Body of pancreas (tissue), 4 donors: ENCODE measurements around the gene CD22. TPM values are rescaled to one million over a fixed set of nuclear protein-coding genes. Genes with fewer than 3 reads are reported as not detected.

ENCODE experiments used
- ATAC-seq: fragments of 150-250 bp; one replicate; pipeline ENCODE4 v1.9.1; 2016
- DNase-seq, 4 donors: peaks; one replicate each; pipeline ENCODE4 v3.0.0-alpha.2; 2019
- H3K27ac ChIP-seq, 4 donors: fragments of 200-600 bp; sonication (generic); 1 replicate in 3 of 4; 2 replicates in 1 of 4; pipeline versions ENCODE4 v1.5.1 to v1.6.1; 2016 to 2019; ENCODE audit warnings: mild to moderate bottlenecking in 1 of 4, mixed read lengths in 1 of 4, moderate library complexity in 1 of 4
- H3K27me3 ChIP-seq, 2 donors: fragments of 200-600 bp; sonication (generic); one replicate each; pipeline ENCODE4 v1.6.0; 2016; ENCODE audit warnings: mild to moderate bottlenecking in 1 of 2
- H3K36me3 ChIP-seq, 2 donors: fragments of 200-600 bp; sonication (generic); replicated peaks in 1 of 2; 2 replicates each; pipeline ENCODE4 v1.5.1; 2016; ENCODE audit warnings: low read depth in 2 of 2; ENCODE audit not compliant: insufficient read depth in 1 of 2
- H3K4me1 ChIP-seq: fragments of 200-600 bp; sonication (generic); one replicate; pipeline ENCODE4 v1.6.0; 2016
- H3K4me3 ChIP-seq, 2 donors: fragments of 200-600 bp; sonication (generic); 1 replicate in 1 of 2; 2 replicates in 1 of 2; pipeline ENCODE4 v1.5.1; 2016 to 2019
- H3K9me3 ChIP-seq, 3 donors: fragments of 200-600 bp; sonication (generic); 1 replicate in 2 of 3; 2 replicates in 1 of 3; pipeline ENCODE4 v1.5.1; 2016
- POLR2A ChIP-seq, 3 donors: fragments of 450-650 bp; IDR thresholded peaks; one replicate each; pipeline ENCODE4 v1.6.1; 2016; ENCODE audit warnings: antibody characterized with exemption in 3 of 3, mild to moderate bottlenecking in 2 of 3
- WGBS, 2 donors: methylation state at CpG; one replicate each; pipeline ENCODE4 v1.1.5; 2017; 5-methylcytosine and 5-hydroxymethylcytosine counted together
- intact Hi-C: fragments of 100-400 bp; cut with DNase I; formaldehyde crosslinking; loops from one replicate; pipeline ENCODE4 v1.15.1; 2023
- total RNA-seq, 2 donors: library from RNA; depleted of rRNA; stranded (reverse); fragments of >200 nt; gene quantifications; one replicate each; pipeline ENCODE4 v1.1.0, GENCODE V29; 2016
- TF ChIP-seq, protein P1 (sequence below), 7 experiments: fragments of 450-650 bp in 4 of 7; fragments of 200-600 bp in 3 of 7; sonication (generic) in 3 of 7; IDR thresholded peaks; one replicate each; pipeline ENCODE4 v1.5.1; 2016 to 2019; ENCODE audit warnings: antibody characterized with exemption in 7 of 7

Gene CD22
- total RNA-seq, 2 donors from 2014 or later, result 0.52 to 3.0 TPM

DNA sequence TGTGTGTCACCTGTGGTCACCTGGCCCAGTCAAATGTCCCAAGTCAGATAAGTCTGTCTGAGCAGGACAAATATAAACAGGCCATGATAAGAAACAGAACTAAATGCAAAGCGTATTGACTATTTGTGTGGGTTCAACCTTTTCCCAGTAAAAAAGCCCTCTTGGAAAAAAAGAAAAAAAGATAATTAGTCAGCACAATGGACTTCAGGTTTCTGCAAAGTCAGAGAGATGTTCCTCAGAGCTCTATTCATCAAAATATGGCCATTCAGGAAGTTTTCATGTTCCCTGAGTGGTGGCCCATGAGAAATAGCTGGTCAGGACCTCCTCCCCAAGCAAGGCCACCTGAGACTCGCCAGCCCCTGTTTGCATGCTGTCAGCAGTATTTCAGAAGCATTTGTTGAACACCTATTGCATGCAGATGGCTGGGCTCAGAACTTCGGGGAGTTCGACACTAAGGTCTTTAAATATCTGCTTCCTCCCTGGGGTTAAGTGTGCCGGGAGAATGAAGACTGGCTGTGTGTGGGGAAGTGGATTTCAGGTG lies 32.0 kb downstream of the CD22 start:
- WGBS, 2 donors, result 14 to 24% methylated on average over 3 to 5 of the region's 5 CpGs
- Histone ChIP-seq H3K27ac (no peak overlapping the region), H3K4me3 (no peak overlapping the region), H3K27me3 (no peaks in the 10 kb centered on the region), H3K4me1 (peaks cover 24% of the 10 kb centered on the region), H3K36me3 (no peaks in the 10 kb centered on the region), H3K9me3 (no peaks in the 10 kb centered on the region)
- intact Hi-C loops, result no loop called here
- DNase-seq (peak in 1 of 4 donors; percentile 36), ATAC-seq (peak; percentile 43)
- no peak for TF ChIP-seq POLR2A (IDR thresholded peaks at IDR 0.05)
- TF ChIP-seq, protein P1, sequence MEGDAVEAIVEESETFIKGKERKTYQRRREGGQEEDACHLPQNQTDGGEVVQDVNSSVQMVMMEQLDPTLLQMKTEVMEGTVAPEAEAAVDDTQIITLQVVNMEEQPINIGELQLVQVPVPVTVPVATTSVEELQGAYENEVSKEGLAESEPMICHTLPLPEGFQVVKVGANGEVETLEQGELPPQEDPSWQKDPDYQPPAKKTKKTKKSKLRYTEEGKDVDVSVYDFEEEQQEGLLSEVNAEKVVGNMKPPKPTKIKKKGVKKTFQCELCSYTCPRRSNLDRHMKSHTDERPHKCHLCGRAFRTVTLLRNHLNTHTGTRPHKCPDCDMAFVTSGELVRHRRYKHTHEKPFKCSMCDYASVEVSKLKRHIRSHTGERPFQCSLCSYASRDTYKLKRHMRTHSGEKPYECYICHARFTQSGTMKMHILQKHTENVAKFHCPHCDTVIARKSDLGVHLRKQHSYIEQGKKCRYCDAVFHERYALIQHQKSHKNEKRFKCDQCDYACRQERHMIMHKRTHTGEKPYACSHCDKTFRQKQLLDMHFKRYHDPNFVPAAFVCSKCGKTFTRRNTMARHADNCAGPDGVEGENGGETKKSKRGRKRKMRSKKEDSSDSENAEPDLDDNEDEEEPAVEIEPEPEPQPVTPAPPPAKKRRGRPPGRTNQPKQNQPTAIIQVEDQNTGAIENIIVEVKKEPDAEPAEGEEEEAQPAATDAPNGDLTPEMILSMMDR (IDR thresholded peaks at IDR 0.05), result no peak

DNA sequence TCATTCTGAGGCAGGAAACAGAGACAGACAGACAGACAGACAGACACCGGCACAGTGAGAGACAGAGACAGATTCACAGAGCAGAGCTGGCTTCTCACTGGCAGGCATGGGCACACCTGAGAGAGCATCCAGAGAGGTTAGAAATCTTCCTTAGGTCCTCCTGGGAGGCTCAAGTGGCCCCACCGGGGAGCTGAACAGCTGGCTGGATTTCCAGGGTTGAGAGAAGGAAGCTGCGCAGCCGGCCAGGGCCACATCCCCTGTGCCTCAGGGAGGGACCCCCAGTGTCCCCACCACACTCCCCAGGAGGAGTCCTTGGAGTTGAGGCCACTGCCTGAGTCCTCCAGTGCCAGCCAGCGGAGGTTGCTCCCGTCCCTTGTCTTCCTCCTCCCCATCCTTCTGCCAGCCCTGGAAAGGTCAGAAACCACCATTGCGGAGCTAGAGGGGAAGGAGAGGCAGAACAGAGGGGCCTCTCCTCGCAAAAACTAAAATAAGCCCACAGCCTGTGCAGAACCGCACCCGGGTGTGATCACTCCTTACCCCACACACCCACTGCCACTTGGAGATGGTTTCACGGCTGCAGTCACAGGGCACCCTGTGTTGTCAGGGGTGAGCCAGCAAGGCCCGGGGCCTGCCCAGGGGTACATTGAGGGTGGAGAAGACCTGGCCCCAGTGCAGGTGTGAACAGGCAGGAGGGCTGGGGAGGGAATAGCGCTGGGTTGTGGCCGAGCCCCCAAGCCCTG lies 33.4 kb downstream of the CD22 start:
- H3K4me1 ChIP-seq, result peaks cover 22% of the 10 kb centered on the region
- DNase-seq, result no peak
- H3K27ac ChIP-seq, result no peak overlapping the region
- no peak for ATAC-seq
- no peaks in the 10 kb centered on the region for H3K36me3 ChIP-seq
- no peaks in the 10 kb centered on the region for H3K27me3 ChIP-seq
- no peaks in the 10 kb centered on the region for H3K9me3 ChIP-seq
- intact Hi-C loops, result no loop called here
- no peak overlapping the region for H3K4me3 ChIP-seq
- TF ChIP-seq, protein P1 (IDR thresholded peaks at IDR 0.05), result no peak
- TF ChIP-seq POLR2A (IDR thresholded peaks at IDR 0.05), result no peak
- WGBS, 2 donors, result 59 to 100% methylated on average over 2 to 6 of the region's 14 CpGs

DNA sequence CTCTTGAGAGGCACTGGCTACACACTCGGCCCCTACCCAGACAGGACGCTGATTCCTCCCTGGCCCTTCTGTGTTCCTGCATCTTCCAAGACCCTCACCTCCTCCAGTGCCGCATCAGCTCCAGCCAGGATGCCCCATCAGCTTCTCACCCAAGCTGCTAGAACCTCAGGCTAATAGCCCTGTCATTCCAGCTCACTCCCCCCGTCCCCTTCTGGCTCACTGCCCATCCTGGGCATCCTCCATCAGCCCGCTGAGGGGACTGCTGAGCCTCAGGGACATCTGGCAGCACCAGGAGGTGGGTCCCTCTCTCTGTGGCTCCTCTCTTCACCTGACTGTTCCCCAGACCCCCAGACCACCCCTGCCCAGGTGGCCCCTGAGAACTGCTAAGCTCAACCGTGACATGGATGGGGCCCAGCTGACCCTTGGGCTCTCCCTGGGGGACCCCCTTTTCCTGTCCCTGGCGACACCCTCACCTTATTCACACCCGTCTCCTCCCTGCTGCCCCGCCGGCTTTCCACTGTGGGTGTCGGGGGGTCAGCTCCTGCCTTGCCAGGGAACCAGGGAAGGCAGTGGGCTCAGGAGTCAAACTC lies 34.1 kb downstream of the CD22 start:
- H3K36me3 ChIP-seq, result no peaks in the 10 kb centered on the region
- H3K27ac ChIP-seq, result no peak overlapping the region
- ATAC-seq (no peak), DNase-seq (no peak)
- WGBS, 2 donors, result 80 to 85% methylated on average over 1 to 8 of the region's 11 CpGs
- H3K4me3 ChIP-seq, result no peak overlapping the region
- intact Hi-C loops, result no loop called here
- no peaks in the 10 kb centered on the region for H3K9me3 ChIP-seq
- TF ChIP-seq, protein P1 (IDR thresholded peaks at IDR 0.05), result no peak
- TF ChIP-seq POLR2A (IDR thresholded peaks at IDR 0.05), result no peak
- no peaks in the 10 kb centered on the region for H3K27me3 ChIP-seq
- peaks cover 16% of the 10 kb centered on the region for H3K4me1 ChIP-seq

DNA sequence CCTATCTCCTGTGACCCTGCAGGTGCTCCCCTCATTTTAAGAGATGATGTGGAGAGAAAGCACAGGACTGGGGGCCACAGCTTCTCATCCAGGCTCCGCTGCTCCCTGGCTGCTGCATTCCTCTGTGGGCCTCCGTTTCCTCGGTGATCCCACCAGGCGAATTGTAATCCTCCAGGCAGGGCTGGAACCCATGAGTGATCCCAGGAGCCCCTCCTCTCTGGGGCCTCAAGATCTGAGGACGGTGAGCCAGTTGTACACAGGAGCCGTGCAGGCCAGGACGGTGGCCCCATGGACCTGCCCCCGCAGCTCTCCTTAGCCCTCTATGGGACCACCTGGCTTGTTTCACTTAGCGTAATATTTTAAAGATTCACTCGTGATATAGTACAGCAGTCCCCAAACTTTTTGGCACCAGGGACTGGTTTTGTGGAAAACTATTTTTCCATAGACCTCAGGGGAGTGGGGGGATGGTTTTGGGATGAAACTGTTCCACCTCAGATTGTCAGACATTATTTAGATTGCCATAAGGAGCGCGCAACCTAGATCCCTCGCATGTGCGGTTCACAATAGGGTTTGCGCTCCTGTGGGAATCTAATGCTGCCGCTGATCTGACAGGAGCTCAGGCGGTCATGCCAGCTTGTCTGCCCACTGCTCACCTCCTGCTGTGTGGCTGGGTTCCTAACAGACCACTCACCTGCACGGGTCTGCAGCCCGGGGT lies 34.9 kb downstream of the CD22 start:
- Histone ChIP-seq H3K27me3 (no peaks in the 10 kb centered on the region), H3K27ac (no peak overlapping the region), H3K9me3 (no peaks in the 10 kb centered on the region), H3K4me3 (no peak overlapping the region), H3K4me1 (peaks cover 14% of the 10 kb centered on the region), H3K36me3 (no peaks in the 10 kb centered on the region)
- TF ChIP-seq, protein P1 (IDR thresholded peaks at IDR 0.05), result no peak
- TF ChIP-seq POLR2A (IDR thresholded peaks at IDR 0.05), result no peak
- intact Hi-C loops, result no loop called here
- DNase-seq (no peak), ATAC-seq (no peak)
- 82 to 84% methylated on average over 14 to 15 of the region's 19 CpGs for WGBS, 2 donors
